GM19099 (cell line): Measurements from ENCODE around the gene WNK4.

Source experiments
- POLR2A ChIP-seq: IDR thresholded peaks from 3 replicates; pipeline ENCODE4 v1.6.1; 2011; ENCODE audit warnings: low read depth; ENCODE audit not compliant: insufficient read length; ENCODE audit errors: extremely low read depth

Gene WNK4

GRCh38 chr17:42782166-42783061 lies 2.0 kb downstream of the WNK4 start:
- no peak for TF ChIP-seq POLR2A

DNA sequence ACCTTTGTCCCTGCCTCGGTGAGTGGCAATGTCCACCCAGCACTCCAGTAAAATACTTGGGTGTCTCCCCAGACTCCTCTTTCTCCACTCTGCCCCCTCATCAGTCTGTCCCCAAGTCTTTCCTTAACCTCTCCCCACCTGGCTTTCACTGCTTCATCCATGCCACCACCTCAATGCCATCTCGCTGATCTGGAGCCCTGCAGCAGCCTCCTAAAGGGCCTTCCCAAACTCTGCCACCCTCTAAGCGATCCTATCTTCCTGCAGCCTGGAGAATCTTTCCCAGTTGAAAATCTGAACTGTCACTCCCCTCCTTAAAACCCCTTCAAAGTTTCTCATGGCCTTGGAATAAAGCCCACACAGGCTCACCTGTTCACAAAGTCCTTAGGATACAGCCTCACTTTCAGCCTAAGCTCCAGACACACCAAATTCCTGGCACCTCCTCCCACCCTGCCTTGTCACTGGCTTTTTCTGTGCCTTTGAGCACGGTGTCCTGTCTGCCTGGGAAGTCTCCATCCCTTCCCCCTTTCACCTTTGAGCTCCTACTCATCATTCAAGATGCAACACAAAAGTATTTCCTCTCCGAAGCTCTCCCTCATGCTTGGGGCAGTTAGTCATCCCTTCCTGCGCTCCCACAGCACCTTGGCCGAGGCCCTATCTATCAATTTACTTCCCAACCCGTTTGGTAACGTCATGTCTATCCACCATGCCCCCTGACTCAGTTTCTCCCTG lies 2.8 kb downstream of the WNK4 start:
- no peak for TF ChIP-seq POLR2A

GRCh38 chr17:42783791-42784138 lies 3.4 kb downstream of the WNK4 start:
- TF ChIP-seq POLR2A, result no peak

- TF ChIP-seq POLR2A, result no peak
Measured at GRCh38 chr17:42784409-42784808, 4.0 kb downstream of the WNK4 start.

- TF ChIP-seq POLR2A, result no peak
Measured at GRCh38 chr17:42784811-42785592, 4.6 kb downstream of the WNK4 start.

- TF ChIP-seq POLR2A, result no peak
Measured at GRCh38 chr17:42787266-42787665, 6.9 kb downstream of the WNK4 start.

- TF ChIP-seq POLR2A, result no peak
Measured at GRCh38 chr17:42791948-42792347, 11.5 kb downstream of the WNK4 start.

DNA sequence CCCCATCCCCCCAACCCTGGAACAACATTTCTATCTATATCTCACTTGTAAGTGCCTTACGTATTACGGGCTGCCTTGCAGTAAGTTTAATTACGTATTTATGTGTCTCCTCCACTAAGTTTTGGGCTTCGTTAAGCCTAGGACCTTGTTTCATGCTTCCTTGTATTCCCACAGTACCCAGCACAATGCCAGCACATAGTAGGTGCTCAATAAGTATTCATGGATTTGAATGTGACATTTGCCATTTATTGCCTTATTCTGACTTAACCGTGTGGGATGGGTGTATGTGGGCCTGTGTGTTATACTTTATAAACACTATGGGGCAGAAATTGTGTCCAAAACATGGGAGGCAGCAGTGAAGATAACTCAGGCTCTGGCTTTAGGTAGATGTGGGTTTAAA lies 12.1 kb downstream of the WNK4 start:
- TF ChIP-seq POLR2A, result no peak

- TF ChIP-seq POLR2A, result no peak
Measured at GRCh38 chr17:42795061-42795460, 14.7 kb downstream of the WNK4 start.

GRCh38 chr17:42795465-42795864 lies 15.1 kb downstream of the WNK4 start:
- no peak for TF ChIP-seq POLR2A

DNA sequence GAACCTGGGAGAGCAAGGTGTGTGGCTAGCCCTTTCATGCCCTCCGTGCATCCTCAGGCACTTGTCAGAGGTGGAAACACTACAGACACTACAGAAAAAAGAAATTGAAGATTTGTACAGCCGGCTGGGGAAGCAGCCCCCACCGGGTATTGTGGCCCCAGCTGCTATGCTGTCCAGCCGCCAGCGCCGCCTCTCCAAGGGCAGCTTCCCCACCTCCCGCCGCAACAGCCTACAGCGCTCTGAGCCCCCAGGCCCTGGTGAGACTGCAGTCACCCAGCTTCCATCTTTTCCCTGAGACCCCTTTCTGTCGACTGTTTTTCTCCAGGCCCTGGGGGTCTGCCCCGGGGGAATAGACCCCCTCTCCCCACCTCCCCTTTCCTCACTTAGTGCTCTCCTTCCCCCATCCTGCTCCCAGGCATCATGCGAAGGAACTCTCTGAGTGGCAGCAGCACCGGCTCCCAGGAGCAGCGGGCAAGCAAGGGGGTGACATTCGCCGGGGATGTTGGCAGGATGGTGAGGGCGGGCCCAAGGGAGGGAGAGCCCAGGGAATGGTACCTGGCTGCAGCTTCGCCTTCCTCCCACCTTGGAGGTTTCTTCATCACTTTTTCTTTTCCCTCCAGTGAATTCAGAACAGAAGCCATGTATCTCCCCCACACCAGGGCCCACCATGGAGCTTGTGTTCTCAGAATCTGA lies 15.8 kb downstream of the WNK4 start:
- no peak for TF ChIP-seq POLR2A

GRCh38 chr17:42797067-42798007 lies 16.9 kb downstream of the WNK4 start:
- TF ChIP-seq POLR2A, result no peak

- no peak for TF ChIP-seq POLR2A
Measured at GRCh38 chr17:42798011-42798382, 17.6 kb downstream of the WNK4 start.

GRCh38 chr17:42798383-42799380 lies 18.3 kb downstream of the WNK4 start, which contains the start of the genes CNTD1 and COA3:
Gene CNTD1 (plus strand): TSS chr17:42798861. CDS start chr17:42799068, 207 bp downstream.
Gene COA3 (minus strand): TSS chr17:42798704. CDS start chr17:42798681, 23 bp downstream.
- TF ChIP-seq POLR2A, result peak; percentile 70
